ENCODE data around the gene APBA3. TPM values are rescaled to one million over a fixed set of nuclear protein-coding genes. Genes with fewer than 3 reads are reported as not detected.

Gene APBA3
- total and polyA plus RNA-seq, 11 donors = 8.8 to 28.7 (median 13.8) TPM

- H3K4me3 ChIP-seq = peak overlapping the region in 4 of 12 donors; percentile 0 to 31 (median 21)
- H3K27me3 ChIP-seq = peaks cover 31 to 67% (median 44%) of the 10 kb centered on the region in 9 donors
- WGBS, 4 donors = 16 to 25% (median 22%) methylated on average over 34 to 46 of the region's 46 CpGs
- H3K36me3 ChIP-seq = no peaks in the 10 kb centered on the region
- ATAC-seq (peak; percentile 53 to 90 (median 88)), DNase-seq (peak; percentile 75 to 89 (median 79))
- H3K4me1 ChIP-seq = peaks cover 0 to 22% (median 8%) of the 10 kb centered on the region in 12 donors
- no peaks in the 10 kb centered on the region for H3K9me3 ChIP-seq
- TF ChIP-seq POLR2A (IDR thresholded peaks at IDR 0.05) = no peak
- no peak for TF ChIP-seq CTCF (IDR thresholded peaks at IDR 0.05)
- no peak overlapping the region for H3K27ac ChIP-seq
- intact Hi-C loops (cut with DNase I) = no loop called here
These were observed 40.2 kb downstream of the APBA3 start for GRCh38 chr19:3721131-3721886.

GRCh38 chr19:3720349-3720917, 41.1 kb downstream of the APBA3 start:
- H3K27me3 ChIP-seq = peaks cover 31 to 66% (median 44%) of the 10 kb centered on the region in 9 donors
- no peak overlapping the region for H3K4me3 ChIP-seq
- no peaks in the 10 kb centered on the region for H3K9me3 ChIP-seq
- DNase-seq (no peak), ATAC-seq (peak in 1 of 4 donors; percentile 21)
- H3K4me1 ChIP-seq = peaks cover 0 to 22% (median 8%) of the 10 kb centered on the region in 12 donors
- 31 to 36% (median 33%) methylated on average over 9 of the region's 9 CpGs for WGBS, 4 donors
- intact Hi-C loops (cut with DNase I) = no loop called here
- TF ChIP-seq CTCF (IDR thresholded peaks at IDR 0.05) (no peak), POLR2A (IDR thresholded peaks at IDR 0.05) (no peak)
- H3K27ac ChIP-seq = no peak overlapping the region
- H3K36me3 ChIP-seq = no peaks in the 10 kb centered on the region

GRCh38 chr19:3719868-3720267, 41.6 kb downstream of the APBA3 start:
- Histone ChIP-seq H3K4me3 (no peak overlapping the region), H3K27ac (no peak overlapping the region), H3K4me1 (peaks cover 0 to 22% (median 8%) of the 10 kb centered on the region in 12 donors), H3K27me3 (peaks cover 31 to 61% (median 44%) of the 10 kb centered on the region in 9 donors), H3K36me3 (no peaks in the 10 kb centered on the region), H3K9me3 (no peaks in the 10 kb centered on the region)
- ATAC-seq (no peak), DNase-seq (no peak)
- TF ChIP-seq CTCF (IDR thresholded peaks at IDR 0.05) = no peak
- TF ChIP-seq POLR2A (IDR thresholded peaks at IDR 0.05) = no peak
- intact Hi-C loops (cut with DNase I) = loop anchor here in 1 of 10 donors (10.0 kb wide), 1 partner anchor 165 kb away; the partner anchor contains the start of gene MFSD12
- WGBS, 4 donors = 87 to 92% (median 88%) methylated on average over 4 of the region's 4 CpGs

- DNase-seq (no peak), ATAC-seq (no peak)
- Histone ChIP-seq H3K27me3 (peaks cover 13 to 30% (median 20%) of the 10 kb centered on the region in 9 donors), H3K4me3 (no peak overlapping the region), H3K27ac (no peak overlapping the region), H3K4me1 (peaks cover 0 to 14% (median 7%) of the 10 kb centered on the region in 12 donors), H3K36me3 (no peaks in the 10 kb centered on the region), H3K9me3 (no peaks in the 10 kb centered on the region)
- intact Hi-C loops (cut with DNase I) = loop anchor here in 1 of 10 donors (10.0 kb wide), 1 partner anchor 161 kb away; the partner anchor contains the start of gene MFSD12
- 85 to 91% (median 89%) methylated on average over 8 to 16 of the region's 16 CpGs for WGBS, 4 donors
- TF ChIP-seq CTCF (IDR thresholded peaks at IDR 0.05) (no peak), POLR2A (IDR thresholded peaks at IDR 0.05) (no peak)
These were observed 45.3 kb downstream of the APBA3 start for GRCh38 chr19:3716147-3716668.

Measured in heart left ventricle (tissue), 16 donors.